Cardiac muscle cell (in vitro differentiated cells and primary cell): ENCODE results near the gene KIAA1549. TPM values are rescaled to one million over a fixed set of nuclear protein-coding genes. Genes with fewer than 3 reads are reported as not detected.

Experiments used
- DNase-seq, 2 donors: peaks; one replicate each; pipeline versions ENCODE4 v3.0.0 to v3.0.0-alpha.2; 2010 to 2017; ENCODE audit warnings: low read depth in 1 of 2, low spot score in 1 of 2
- H3K27ac ChIP-seq: fragments of 200-600 bp; sonication (generic); 2 replicates; pipeline ENCODE4 v1.5.1; 2016
- H3K27me3 ChIP-seq: fragments of 200-600 bp; sonication (generic); 2 replicates; pipeline ENCODE4 v1.6.0; 2016; ENCODE audit warnings: control low read depth
- H3K36me3 ChIP-seq: fragments of 200-600 bp; sonication (generic); 2 replicates; pipeline ENCODE4 v1.5.1; 2016; ENCODE audit warnings: control low read depth
- H3K4me1 ChIP-seq: fragments of 200-600 bp; sonication (generic); 2 replicates; pipeline ENCODE4 v1.8.1; 2017; ENCODE audit warnings: low read depth, mild to moderate bottlenecking, mixed run types
- H3K4me3 ChIP-seq: fragments of 200-600 bp; sonication (generic); 2 replicates; pipeline ENCODE4 v1.5.1; 2016; ENCODE audit warnings: mild to moderate bottlenecking
- H3K9me3 ChIP-seq: fragments of 200-600 bp; sonication (generic); 2 replicates; pipeline ENCODE4 v1.5.1; 2017; ENCODE audit warnings: low read depth, mild to moderate bottlenecking, control low read depth
- CTCF ChIP-seq: IDR thresholded peaks from 2 replicates; pipeline ENCODE4 v1.5.1; 2012; ENCODE audit warnings: low read depth, mild to moderate bottlenecking, low read length
- polyA plus RNA-seq: library from polyadenylated mRNA; unstranded; fragments of >200 nt; fragmentation: Nextera tagmentation; extraction: Ambion mirVana; gene quantifications from 2 replicates; pipeline ENCODE4 v1.2.1, GENCODE V29; 2016
- total RNA-seq: library from RNA; depleted of rRNA; stranded (reverse); fragments of >200 nt; gene quantifications from 2 replicates; pipeline ENCODE4 v1.2.3, GENCODE V29; 2016

Gene KIAA1549
- total and polyA plus RNA-seq, 2 experiments from 2014 or later, result 7.5 to 13.6 TPM

GRCh38 chr7:138853448-138853847 is 127.7 kb downstream of the KIAA1549 start:
- Histone ChIP-seq H3K36me3 (peaks cover 13% of the 10 kb centered on the region), H3K4me3 (no peak overlapping the region), H3K27ac (no peak overlapping the region), H3K9me3 (no peaks in the 10 kb centered on the region), H3K27me3 (no peaks in the 10 kb centered on the region), H3K4me1 (no peaks in the 10 kb centered on the region)
- no peak for DNase-seq
- no peak for TF ChIP-seq CTCF

- no peak for DNase-seq
These were observed 128.7 kb downstream of the KIAA1549 start for GRCh38 chr7:138852469-138852868.

GRCh38 chr7:138849701-138850100 is 131.5 kb downstream of the KIAA1549 start:
- TF ChIP-seq CTCF, result no peak
- DNase-seq, result no peak
- Histone ChIP-seq H3K27me3 (no peaks in the 10 kb centered on the region), H3K36me3 (peaks cover 19% of the 10 kb centered on the region), H3K4me1 (no peaks in the 10 kb centered on the region), H3K27ac (no peak overlapping the region), H3K4me3 (no peak overlapping the region), H3K9me3 (no peaks in the 10 kb centered on the region)

More at GRCh38 chr7:138852469-138852868, 128.7 kb downstream of the KIAA1549 start:
- no peak for TF ChIP-seq CTCF
- H3K4me3 ChIP-seq, result no peak overlapping the region
- H3K27me3 ChIP-seq, result no peaks in the 10 kb centered on the region
- H3K4me1 ChIP-seq, result no peaks in the 10 kb centered on the region
- peaks cover 19% of the 10 kb centered on the region for H3K36me3 ChIP-seq
- peak overlapping the region; percentile 39 for H3K27ac ChIP-seq
- no peaks in the 10 kb centered on the region for H3K9me3 ChIP-seq

- TF ChIP-seq CTCF, result no peak
- Histone ChIP-seq H3K27ac (no peak overlapping the region), H3K4me3 (no peak overlapping the region), H3K4me1 (no peaks in the 10 kb centered on the region), H3K9me3 (no peaks in the 10 kb centered on the region), H3K27me3 (no peaks in the 10 kb centered on the region), H3K36me3 (peaks cover 22% of the 10 kb centered on the region)
- DNase-seq, result no peak
These were observed 132.9 kb downstream of the KIAA1549 start for GRCh38 chr7:138848056-138848980.

GRCh38 chr7:138845711-138846110 is 135.5 kb downstream of the KIAA1549 start:
- DNase-seq, result no peak
- Histone ChIP-seq H3K27ac (no peak overlapping the region), H3K4me3 (no peak overlapping the region), H3K36me3 (peaks cover 18% of the 10 kb centered on the region), H3K9me3 (no peaks in the 10 kb centered on the region), H3K27me3 (no peaks in the 10 kb centered on the region), H3K4me1 (no peaks in the 10 kb centered on the region)
- no peak for TF ChIP-seq CTCF
